Glomerular endothelial cell (primary cell): Measurements from ENCODE around the gene SMPD2. TPM values are rescaled to one million over a fixed set of nuclear protein-coding genes. Genes with fewer than 3 reads are reported as not detected.

Source experiments
- DNase-seq: peaks from one replicate; pipeline ENCODE4 v3.0.0-alpha.2; 2011; ENCODE audit warnings: low read depth, low spot score; ENCODE audit errors: extremely low read depth
- total RNA-seq: library from RNA; depleted of rRNA; stranded (reverse); fragments of >200 nt; gene quantifications from 2 replicates; pipeline ENCODE4 v1.2.3, GENCODE V29; 2015

SMPD2 gene, protein sequence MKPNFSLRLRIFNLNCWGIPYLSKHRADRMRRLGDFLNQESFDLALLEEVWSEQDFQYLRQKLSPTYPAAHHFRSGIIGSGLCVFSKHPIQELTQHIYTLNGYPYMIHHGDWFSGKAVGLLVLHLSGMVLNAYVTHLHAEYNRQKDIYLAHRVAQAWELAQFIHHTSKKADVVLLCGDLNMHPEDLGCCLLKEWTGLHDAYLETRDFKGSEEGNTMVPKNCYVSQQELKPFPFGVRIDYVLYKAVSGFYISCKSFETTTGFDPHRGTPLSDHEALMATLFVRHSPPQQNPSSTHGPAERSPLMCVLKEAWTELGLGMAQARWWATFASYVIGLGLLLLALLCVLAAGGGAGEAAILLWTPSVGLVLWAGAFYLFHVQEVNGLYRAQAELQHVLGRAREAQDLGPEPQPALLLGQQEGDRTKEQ
- 6.9 and 7.1 TPM in 2 replicates for total RNA-seq

DNA sequence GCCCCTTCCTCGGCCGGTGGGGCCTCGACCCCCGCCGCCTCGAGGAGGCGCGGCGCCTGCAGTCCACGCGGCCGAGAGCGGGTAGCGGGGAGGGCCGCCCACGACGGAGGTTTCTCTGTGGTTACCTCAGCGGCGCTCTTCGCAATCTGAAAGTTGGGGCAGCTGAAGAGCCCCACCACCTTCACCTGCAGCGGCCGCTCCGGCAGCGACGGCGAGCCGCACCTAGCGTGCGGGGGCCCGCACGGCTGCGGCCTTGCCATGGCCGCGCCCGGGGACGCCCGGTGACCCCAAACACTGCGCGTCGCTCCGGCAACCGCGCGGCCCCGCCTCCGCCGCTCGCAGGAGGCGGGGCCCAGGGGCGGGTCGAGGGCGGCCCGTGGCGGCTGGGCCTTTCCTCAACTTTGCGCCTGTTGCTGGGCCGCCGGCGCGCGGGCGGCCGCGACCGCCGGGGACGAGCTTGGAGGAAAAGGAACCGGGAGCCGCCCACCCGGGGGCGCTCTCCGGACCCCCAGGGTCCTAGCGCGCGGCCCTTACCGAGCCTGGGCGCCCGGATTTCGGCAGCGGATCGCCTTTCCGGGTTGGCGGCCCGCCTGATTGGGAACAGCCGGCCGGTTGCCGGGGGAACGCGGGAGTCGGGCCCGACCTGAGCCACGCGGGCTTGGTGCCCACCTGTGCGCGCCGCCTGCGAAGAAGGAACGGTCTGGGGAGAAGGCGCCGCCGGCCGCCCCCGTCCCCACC, at the start of gene SMPD2, which contains the start of gene PPIL6:
Gene SMPD2 (plus strand): TSS at position 394 of the 738 bp plus-strand sequence. CDS start 398 bp downstream, outside the sequence.
Gene PPIL6 (minus strand): TSS at position 298 of the 738 bp plus-strand sequence. CDS start 38 bp downstream, at position 260.
- no peak for DNase-seq

DNA sequence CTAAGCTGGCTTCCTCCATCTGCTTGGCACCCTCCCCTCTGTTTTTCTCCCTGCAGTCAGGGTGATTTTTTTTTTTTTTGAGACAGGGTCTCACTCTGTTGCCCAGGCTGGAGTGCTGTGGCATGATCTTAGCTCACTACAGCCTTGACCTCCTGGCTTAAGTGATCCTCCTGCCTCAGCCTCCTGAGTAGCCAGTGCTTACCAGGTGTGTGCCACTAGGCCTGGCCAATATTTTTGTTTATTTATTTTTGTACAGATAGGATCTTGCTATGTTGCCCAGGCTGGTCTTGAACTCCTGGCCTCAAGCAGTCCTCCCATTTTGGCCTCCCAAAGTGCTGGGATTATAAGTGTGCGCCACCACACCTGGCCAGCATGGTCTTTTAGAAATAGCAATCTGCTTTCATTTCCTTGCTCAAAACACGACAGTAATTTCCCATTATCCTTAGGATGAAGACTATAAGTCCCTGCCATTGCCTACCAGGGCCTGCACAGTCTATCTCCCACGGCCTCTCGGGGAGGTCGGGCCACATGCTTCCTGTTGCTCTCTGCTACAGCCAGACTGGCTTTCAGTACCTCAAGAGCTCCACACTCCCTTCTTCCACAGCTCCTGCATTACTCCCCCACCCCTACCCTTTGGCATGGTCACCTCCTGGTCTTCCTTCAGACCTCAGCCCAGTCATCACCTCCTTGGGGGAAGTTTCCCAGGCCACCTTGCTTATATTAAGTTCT, 47.2 kb upstream of the SMPD2 start:
- DNase-seq, result no peak

DNA sequence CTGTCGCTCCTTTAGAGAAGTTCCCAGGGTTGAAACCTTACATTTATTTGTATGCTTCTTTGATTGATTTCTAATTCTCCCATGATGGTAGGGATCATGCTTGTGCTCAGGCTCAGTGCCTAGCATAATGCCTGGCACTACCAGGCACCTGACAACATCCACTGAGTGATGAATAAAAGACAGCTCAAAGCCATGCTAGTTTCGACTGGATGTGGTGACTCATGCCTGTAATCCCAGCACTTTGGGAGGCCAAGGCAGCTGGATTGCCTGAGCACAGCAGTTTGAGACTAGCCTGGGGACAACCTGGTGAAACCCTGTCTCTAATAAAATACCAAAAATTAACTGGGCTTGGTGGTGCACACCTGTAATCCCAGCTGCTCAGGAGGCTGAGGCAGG, 46.6 kb upstream of the SMPD2 start:
- no peak for DNase-seq

DNA sequence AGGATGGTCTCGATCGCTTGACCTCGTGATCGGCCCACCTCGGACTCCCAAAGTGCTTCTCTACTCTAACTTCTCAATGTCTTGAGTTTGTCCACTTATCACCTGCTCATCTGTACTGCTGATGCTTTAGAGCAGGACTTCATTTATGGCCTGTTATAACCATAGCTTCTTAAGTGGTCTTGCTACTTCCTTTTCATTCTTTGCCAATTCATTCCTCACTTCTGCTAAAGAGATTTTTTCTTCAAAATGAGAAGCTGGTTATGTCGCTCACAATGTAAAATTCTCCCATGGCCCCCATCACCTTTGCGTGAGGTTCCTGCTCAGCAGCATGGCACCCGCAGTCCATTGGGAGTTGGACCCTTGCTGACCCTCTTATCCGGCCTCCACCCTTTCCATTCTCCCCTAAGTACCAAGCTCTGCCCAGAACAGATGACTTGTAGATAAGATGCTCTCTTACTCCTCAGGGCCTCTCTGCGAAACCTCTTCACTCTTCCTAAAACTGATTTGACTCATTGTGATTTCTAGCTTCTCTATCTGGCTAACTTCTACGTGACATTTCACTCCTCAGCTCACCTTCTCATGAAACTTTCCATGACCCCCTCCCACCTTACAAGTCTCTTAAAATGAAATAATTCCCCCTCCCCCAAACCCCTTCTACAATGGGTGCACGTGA, 44.3 kb upstream of the SMPD2 start:
- no peak for DNase-seq

DNA sequence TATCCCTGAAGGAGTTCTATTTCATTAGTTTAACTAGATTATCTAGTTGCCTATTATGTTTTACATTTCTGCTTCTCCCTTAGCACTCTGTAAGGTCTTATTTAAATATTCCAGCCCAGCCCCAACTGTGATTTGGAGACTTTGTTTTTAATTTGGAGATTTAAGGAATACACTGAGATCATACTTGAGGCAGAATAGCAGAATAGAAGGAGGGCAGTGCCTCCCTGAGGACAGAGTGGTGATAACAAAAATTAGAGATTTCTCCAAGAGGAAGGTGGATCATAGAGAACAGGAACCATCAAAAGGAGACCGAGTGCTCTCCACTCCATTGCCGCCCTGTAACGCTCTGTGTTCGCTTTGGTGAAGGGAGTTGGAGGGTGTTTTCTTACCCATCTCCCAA, 43.5 kb upstream of the SMPD2 start:
- no peak for DNase-seq

DNA sequence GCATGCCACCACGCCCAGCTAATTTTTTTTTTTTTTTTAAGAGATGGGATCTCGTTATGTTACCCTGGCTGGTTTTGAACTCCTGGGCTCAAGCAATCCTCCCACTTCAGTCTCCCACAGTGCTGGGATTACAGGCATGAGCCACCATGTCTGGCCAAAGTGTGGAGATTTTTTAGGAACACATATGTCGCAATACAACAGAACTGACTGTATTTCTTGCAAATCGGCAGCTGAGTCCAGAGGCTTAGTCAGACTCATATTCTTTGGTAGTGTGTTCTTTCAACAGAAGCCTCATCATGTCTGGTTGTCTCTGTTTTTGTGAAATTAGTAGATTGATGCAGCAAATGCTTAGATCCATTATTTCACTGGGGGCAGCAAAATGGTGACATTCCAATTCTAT, 34.3 kb upstream of the SMPD2 start:
- no peak for DNase-seq

DNA sequence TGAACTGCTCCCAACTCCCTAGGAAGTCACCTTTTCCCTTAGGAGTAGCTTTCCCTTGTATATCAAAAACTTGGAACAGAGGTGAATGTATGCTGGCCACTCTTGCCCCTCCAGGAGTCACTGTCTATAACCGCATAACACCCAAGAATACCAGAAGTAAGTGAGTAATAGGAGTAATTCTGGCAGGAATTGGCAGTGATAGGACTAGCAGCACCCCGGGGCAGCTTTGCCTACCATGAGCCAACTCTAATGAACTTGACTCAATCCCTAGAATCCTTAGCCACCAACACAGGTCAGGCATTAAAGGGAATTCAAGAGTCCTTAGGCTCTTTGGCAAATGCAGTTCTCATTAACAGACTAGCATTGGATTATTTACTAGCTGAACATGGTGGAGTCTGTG, 29.5 kb upstream of the SMPD2 start:
- DNase-seq, result no peak

DNA sequence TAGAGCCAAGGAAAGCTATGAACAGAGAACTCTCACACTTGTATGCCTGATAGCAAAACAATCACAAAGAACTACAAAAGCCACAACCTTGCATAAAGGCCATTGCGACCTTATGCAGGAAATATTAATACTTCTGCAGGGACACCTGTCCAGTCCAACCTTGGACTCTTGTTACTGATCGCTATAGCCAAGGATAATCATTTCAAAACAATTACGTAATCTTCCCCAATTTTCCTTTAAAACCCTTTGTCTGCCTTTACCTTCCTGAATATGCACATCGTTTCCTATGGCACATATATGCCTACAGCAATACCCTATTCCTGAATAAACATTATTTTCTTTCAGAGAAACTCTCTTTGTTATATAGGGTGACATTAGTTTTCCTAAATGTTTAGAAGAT, 22.9 kb upstream of the SMPD2 start:
- no peak for DNase-seq

DNA sequence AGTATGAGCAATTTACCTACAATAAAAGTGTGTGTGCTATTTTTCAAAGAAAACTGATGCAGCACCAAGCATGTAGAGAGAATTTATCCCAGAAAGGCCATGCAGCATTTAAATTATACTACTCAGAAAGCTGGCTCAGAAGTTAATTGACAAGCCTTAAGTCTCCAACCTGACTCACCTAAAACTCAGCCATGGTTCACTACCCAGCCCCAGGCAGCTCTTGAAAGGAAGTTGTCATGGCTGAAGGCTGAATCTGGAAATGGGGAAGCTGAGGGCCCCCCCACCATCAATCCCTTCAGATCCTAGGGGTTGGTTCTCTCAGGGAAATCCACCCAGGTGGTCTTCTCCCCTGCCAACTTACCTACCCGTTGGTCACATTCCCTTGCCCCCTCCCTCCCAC, 19.8 kb upstream of the SMPD2 start:
- DNase-seq, result no peak

DNA sequence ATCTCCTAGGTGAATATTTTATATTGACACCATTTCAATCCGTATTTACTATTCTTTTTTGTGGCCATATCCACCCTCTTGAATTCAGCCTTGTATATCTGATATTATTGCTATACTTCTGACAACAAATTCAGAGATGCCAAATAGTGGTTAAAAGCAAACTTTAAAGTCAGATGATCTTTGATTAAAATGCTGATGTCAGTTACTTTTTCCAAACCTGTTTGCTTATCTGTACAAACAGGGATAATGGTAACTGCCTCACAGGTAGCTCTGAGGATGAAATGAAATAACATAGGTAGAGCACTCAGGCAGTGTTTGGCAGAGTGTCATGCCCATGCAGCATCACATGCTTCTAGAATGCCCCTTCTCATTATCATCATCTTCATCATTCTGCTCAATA, 19.3 kb upstream of the SMPD2 start:
- DNase-seq, result no peak

DNA sequence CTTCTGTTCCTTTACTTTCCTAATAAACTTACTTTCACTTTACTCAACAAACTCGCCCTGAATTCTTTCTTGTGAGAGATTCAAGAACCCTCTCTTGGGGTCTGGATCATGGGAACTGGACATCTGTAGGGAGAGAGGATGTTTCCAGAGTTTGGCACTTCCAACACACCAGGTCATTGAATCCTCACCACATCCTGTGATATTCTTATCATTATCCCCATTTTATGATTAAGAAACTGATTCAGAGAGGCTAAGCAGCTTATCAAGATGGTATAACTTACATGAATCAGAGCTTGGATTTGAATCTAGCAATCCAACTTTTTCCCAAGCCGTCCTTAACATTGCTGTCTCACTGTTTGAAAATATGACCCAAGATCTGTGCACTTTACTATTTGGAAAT, 15.6 kb upstream of the SMPD2 start:
- no peak for DNase-seq

DNA sequence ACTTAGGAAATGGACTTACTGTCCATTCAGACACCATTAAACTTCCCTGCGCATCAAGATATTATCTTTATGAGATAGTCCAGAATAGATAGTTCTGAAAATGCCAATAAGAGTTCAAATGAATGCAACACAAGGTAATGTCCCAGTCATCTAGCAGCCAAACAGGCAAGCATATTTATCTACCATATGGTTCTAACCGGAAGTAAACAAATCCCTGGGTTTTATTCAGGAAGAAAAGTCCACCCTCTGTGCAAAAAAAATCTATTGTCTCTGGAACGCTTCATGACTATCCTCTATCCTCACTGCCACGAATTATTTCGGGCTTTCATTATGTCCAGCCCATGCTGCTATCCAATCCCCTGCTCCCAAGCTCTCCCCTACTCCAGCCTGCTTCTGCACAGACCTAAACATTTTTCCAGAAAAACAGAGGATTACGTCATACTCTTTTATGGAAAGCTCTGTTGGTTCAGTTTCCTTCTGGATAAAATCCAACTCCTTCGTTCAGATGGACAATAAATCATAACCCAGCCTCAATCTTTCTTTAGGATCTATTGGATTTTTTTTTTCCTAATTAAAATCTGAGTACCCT, 11.5 kb upstream of the SMPD2 start:
- DNase-seq, result no peak

DNA sequence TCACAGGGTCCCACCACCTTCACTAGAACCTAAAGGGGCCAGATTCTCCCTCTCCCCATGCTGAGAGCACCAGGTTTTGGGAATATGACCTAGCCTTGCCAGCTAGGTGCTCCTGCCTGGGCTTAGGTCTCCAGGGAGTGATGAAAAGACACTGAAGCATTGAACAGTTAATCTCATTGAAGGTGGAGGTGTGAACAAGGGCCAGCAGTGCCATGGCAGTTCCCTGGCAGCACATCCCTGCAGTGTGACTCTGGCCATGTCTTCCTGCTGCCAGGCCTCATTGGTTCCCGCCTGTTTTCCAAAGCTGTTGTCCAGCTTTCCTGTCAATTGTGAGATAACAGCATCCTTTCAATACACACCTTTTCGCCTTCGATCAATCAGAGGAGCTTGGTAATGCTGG, 11.0 kb upstream of the SMPD2 start:
- no peak for DNase-seq

DNA sequence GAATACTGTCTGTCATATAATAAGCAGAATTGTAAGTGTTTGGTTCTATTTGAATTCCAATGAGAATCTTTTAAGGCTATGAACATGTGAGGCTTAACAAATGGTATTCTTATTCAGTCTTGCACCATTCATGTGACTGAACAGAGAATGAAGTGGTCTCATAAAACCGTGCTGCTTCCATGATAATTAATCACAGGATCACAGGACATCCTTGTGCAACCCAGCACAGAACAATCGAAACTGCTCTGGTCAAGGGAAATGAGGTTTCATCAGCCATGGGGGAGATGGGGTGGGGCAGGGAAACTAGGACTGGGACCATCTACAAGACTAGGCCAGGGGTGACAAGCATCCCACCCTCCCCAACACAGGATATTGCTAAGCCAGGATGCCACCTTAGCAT, 6.1 kb upstream of the SMPD2 start:
- no peak for DNase-seq

DNA sequence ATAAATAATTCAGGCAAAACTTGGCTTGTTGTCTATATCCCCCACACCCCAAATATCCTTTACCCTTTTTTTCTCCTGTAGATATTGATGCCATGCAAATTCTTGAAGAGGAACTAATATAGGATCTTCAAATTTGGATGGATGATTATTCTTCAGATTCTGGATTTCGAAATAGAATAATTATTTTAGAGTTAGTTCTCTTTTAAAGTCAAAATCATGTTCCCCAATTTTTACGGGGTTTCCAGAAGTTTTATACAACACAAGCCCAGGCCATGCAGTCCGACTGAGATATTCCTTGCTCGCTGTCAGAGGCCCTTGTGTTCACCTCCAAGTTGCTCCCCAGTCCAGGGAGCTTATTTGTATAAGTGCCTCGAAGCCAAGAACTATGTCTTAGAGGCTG, 4.5 kb upstream of the SMPD2 start:
- no peak for DNase-seq

DNA sequence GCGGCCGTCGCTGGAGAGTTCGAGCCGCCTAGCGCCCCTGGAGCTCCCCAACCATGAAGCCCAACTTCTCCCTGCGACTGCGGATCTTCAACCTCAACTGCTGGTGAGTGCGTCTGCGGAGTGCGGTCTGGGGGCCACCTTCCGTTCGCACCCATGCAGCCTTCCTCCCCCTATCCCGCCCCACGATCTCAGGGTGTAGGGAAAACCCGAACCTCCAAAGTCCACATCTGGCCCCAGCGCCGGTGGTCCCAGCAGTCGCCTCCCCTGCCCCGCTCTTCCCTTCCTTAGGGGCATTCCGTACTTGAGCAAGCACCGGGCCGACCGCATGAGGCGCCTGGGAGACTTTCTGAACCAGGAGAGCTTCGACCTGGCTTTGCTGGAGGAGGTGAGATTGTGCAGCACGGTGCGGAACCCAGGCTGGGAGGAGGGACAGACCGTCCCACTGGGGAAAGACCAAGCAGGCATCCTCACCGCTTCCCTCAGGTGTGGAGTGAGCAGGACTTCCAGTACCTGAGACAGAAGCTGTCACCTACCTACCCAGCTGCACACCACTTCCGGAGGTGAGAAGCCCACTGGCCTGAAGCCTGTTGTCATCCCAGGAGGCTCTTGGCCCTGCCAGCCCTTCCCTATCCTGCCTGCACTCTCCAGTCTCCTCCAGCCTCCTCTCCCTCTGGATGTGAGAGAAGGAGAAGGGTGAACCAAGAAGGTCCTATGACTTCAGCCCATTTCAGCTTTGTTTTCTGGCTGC, 719 bp downstream of the SMPD2 start:
- no peak for DNase-seq

DNA sequence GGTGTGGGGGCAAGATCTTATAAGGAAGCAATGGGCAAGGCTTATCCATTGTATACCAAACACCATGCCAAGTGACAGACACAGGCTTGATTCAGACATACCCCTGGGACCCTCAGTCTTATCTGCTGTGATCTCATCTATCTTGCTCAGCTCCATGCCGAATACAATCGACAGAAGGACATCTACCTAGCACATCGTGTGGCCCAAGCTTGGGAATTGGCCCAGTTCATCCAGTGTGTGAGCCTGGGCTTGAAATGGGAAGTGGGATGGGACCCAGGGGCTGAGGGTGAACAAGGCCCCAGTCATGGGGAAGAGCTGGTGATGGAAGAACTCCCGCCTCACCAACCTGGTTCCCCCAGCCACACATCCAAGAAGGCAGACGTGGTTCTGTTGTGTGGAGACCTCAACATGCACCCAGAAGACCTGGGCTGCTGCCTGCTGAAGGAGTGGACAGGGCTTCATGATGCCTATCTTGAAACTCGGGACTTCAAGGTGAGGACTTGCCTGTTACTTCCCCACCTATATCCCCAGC, 1.9 kb downstream of the SMPD2 start:
- DNase-seq, result no peak

DNA sequence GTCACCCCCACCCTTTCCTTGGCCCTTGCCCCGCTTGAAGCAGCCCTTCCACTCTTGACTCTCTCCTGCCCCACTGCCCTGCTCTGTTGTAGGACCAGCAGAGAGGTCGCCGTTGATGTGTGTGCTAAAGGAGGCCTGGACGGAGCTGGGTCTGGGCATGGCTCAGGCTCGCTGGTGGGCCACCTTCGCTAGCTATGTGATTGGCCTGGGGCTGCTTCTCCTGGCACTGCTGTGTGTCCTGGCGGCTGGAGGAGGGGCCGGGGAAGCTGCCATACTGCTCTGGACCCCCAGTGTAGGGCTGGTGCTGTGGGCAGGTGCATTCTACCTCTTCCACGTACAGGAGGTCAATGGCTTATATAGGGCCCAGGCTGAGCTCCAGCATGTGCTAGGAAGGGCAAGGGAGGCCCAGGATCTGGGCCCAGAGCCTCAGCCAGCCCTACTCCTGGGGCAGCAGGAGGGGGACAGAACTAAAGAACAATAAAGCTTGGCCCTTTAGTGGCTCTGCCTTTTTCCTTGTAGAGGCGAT, 3.0 kb downstream of the SMPD2 start:
- DNase-seq, result no peak

DNA sequence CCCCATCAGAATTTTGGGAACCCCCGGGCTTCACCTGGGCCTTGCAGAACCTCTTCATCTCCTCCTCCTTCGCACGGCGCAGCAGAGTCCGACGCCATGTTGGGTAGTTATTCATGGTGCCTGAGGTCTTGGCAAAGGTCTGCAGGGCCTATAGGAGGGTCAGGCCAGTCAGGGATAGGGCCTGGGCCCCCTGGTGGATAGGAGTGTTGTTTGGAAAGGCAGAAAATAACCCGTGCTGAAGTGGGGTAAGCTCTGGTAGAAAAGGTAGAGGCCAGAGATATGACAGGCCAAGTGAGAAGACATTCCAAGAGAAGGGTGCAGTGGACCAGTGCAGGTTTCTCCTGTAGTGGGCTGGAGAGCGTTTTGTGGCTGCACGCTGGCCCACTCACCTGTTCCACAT, 4.9 kb downstream of the SMPD2 start:
- no peak for DNase-seq
